HG03432 (cell line): ENCODE measurements around the gene KLHL20.
"Not testable (repeated sequence)": the region's sequence is repeated elsewhere in the genome, so short reads cannot be mapped to it uniquely, and the experiment has no call there.

Experiments used
- ATAC-seq: cut with Tn5 transposase; IDR thresholded peaks from one replicate; pipeline ENCODE4 v1.9.1; 2021; ENCODE audit warnings: mild to moderate bottlenecking, moderate library complexity; ENCODE audit not compliant: unreplicated experiment

Gene KLHL20

GRCh38 chr1:173749137-173749536 is 34.4 kb downstream of the KLHL20 start:
- no peak for ATAC-seq

- ATAC-seq, result no peak
These were observed 39.0 kb downstream of the KLHL20 start for GRCh38 chr1:173753830-173754229.

- no peak for ATAC-seq
These were observed 42.9 kb downstream of the KLHL20 start for GRCh38 chr1:173757666-173758065.

- no peak for ATAC-seq
These were observed 43.3 kb downstream of the KLHL20 start for GRCh38 chr1:173758110-173758509.

GRCh38 chr1:173758980-173759379 is 44.2 kb downstream of the KLHL20 start:
- no peak for ATAC-seq

GRCh38 chr1:173764331-173764730 is 49.5 kb downstream of the KLHL20 start:
- not testable (repeated sequence) for ATAC-seq

GRCh38 chr1:173768206-173768605 is 53.4 kb downstream of the KLHL20 start:
- no peak for ATAC-seq

GRCh38 chr1:173768827-173769226 is 54.0 kb downstream of the KLHL20 start:
- no peak for ATAC-seq

- ATAC-seq, result not testable (repeated sequence)
These were observed 55.5 kb downstream of the KLHL20 start for GRCh38 chr1:173770330-173770729.

- ATAC-seq, result no peak
These were observed 56.8 kb downstream of the KLHL20 start for GRCh38 chr1:173771560-173771959.

- ATAC-seq, result no peak
These were observed 60.9 kb downstream of the KLHL20 start for GRCh38 chr1:173775578-173776226.

- no peak for ATAC-seq
These were observed 65.2 kb downstream of the KLHL20 start for GRCh38 chr1:173779936-173780335.

- ATAC-seq, result no peak
These were observed 70.2 kb downstream of the KLHL20 start for GRCh38 chr1:173784997-173785396.

GRCh38 chr1:173789841-173790240 is 75.1 kb downstream of the KLHL20 start:
- ATAC-seq, result no peak

- ATAC-seq, result no peak
These were observed 83.3 kb downstream of the KLHL20 start for GRCh38 chr1:173798078-173798477.

- ATAC-seq, result not testable (repeated sequence)
These were observed 85.2 kb downstream of the KLHL20 start for GRCh38 chr1:173799995-173800394.

- ATAC-seq, result no peak
These were observed 88.2 kb downstream of the KLHL20 start for GRCh38 chr1:173802961-173803360.

GRCh38 chr1:173813654-173814053 is 98.9 kb downstream of the KLHL20 start:
- ATAC-seq, result not testable (repeated sequence)

- ATAC-seq, result no peak
These were observed 103.7 kb downstream of the KLHL20 start for GRCh38 chr1:173818459-173818858.

- ATAC-seq, result no peak
These were observed 106.9 kb downstream of the KLHL20 start for GRCh38 chr1:173821680-173822079.

- peak; percentile 52 for ATAC-seq
These were observed 109.1 kb downstream of the KLHL20 start for GRCh38 chr1:173823781-173824314.

- peak; percentile 88 for ATAC-seq
These were observed 109.7 kb downstream of the KLHL20 start, which contains the start of the genes CENPL and DARS2 for GRCh38 chr1:173824315-173825081. Gene CENPL, minus strand, starts transcription at chr1:173824883. Its CDS starts 13,584 bp downstream, at chr1:173811299. Gene DARS2, plus strand, starts transcription at chr1:173824673. Its CDS starts 557 bp downstream, at chr1:173825230.
